GM21825 (cell line): Measurements from ENCODE around the gene TYROBP.
A peak's percentile ranks its signal among the peaks of the same experiment; 100 is the strongest.
"Not testable (repeated sequence)": the region's sequence is repeated elsewhere in the genome, so short reads cannot be mapped to it uniquely, and the experiment has no call there.

Experiments used
- ATAC-seq: cut with Tn5 transposase; IDR thresholded peaks from one replicate; pipeline ENCODE4 v1.9.1; 2021; ENCODE audit warnings: mild to moderate bottlenecking, moderate library complexity; ENCODE audit not compliant: unreplicated experiment

TYROBP gene

GRCh38 chr19:35932291-35932936 is 24.3 kb upstream of the TYROBP start:
- no peak for ATAC-seq

GRCh38 chr19:35931874-35932202 is 23.7 kb upstream of the TYROBP start:
- no peak for ATAC-seq

- peak; percentile 92 for ATAC-seq
Measured at GRCh38 chr19:35931161-35931873, 23.2 kb upstream of the TYROBP start.

- ATAC-seq: no peak
Measured at GRCh38 chr19:35929876-35930275, 21.8 kb upstream of the TYROBP start.

- no peak for ATAC-seq
Measured at GRCh38 chr19:35928507-35928906, 20.4 kb upstream of the TYROBP start.

- ATAC-seq: no peak
Measured at GRCh38 chr19:35925501-35925900, 17.4 kb upstream of the TYROBP start.

GRCh38 chr19:35921012-35921411 is 12.9 kb upstream of the TYROBP start:
- no peak for ATAC-seq

GRCh38 chr19:35919306-35919705 is 11.2 kb upstream of the TYROBP start:
- ATAC-seq: no peak

GRCh38 chr19:35915443-35915842 is 7.3 kb upstream of the TYROBP start:
- ATAC-seq: no peak

GRCh38 chr19:35913589-35913988 is 5.5 kb upstream of the TYROBP start:
- ATAC-seq: no peak

- no peak for ATAC-seq
Measured at GRCh38 chr19:35911790-35912189, 3.7 kb upstream of the TYROBP start.

GRCh38 chr19:35911173-35911572 is 3.1 kb upstream of the TYROBP start:
- ATAC-seq: no peak

GRCh38 chr19:35910355-35910754 is 2.3 kb upstream of the TYROBP start:
- ATAC-seq: not testable (repeated sequence)

GRCh38 chr19:35909684-35910035 is 1.6 kb upstream of the TYROBP start:
- no peak for ATAC-seq

GRCh38 chr19:35908973-35909683 is 1.0 kb upstream of the TYROBP start:
- ATAC-seq: no peak

GRCh38 chr19:35907377-35907745 is 734 bp downstream of the TYROBP start:
- ATAC-seq: no peak

GRCh38 chr19:35905178-35905727 is 2.8 kb downstream of the TYROBP start:
- ATAC-seq: no peak

- no peak for ATAC-seq
Measured at GRCh38 chr19:35904311-35905068, 3.6 kb downstream of the TYROBP start.

GRCh38 chr19:35903550-35904179 is 4.4 kb downstream of the TYROBP start:
- peak; percentile 33 for ATAC-seq

GRCh38 chr19:35902870-35903475 is 5.1 kb downstream of the TYROBP start:
- no peak for ATAC-seq
